Measurements from ENCODE around the gene KRT75. TPM values are rescaled to one million over a fixed set of nuclear protein-coding genes. Genes with fewer than 3 reads are reported as not detected.

KRT75 gene
- total and polyA plus RNA-seq, 2 of the 4 experiments (the other 2 are of a cell fraction), result not detected

GRCh38 chr12:52383331-52383730 lies 50.8 kb downstream of the KRT75 start:
- H3K9me1 ChIP-seq (ENCODE audit: insufficient read depth, low read length), result no peaks in the 10 kb centered on the region
- H2BK15ac ChIP-seq (ENCODE audit: low read depth, low read length), result no peak overlapping the region
- H3K36me3 ChIP-seq (ENCODE audit: control insufficient read depth, insufficient read depth, low read length), result no peaks in the 10 kb centered on the region
- H3K18ac ChIP-seq (ENCODE audit: low read depth, low read length), result no peak overlapping the region
- ATAC-seq (ENCODE audit: low read depth) (no peak), DNase-seq (no peak)
- BruUV-seq (replicated peaks), result no TSS peak
- intact Hi-C loops (cut with micrococcal nuclease), result no loop called here
- no peak overlapping the region for H3K56ac ChIP-seq (ENCODE audit: extremely low read depth, insufficient read depth, low read length)
- H4K91ac ChIP-seq (ENCODE audit: insufficient read depth, low read depth, low read length), result no peak overlapping the region
- no peak overlapping the region for H3K9ac ChIP-seq (ENCODE audit: low read depth, low read length)
- no peak overlapping the region for H3K4ac ChIP-seq (ENCODE audit: low read depth, low read length)
- dilution Hi-C loops (cut with HindIII; ENCODE audit: low sequenced_read_pairs, unreplicated experiment), result no loop called here
- in situ Hi-C loops (cut with MboI; ENCODE audit: low sequenced_read_pairs), result no loop called here
- H4K20me1 ChIP-seq (ENCODE audit: insufficient read depth, low read length), result no peaks in the 10 kb centered on the region
- no peak overlapping the region for H3K4me3 ChIP-seq (ENCODE audit: insufficient read depth, low read depth, low read length)
- no peaks in the 10 kb centered on the region for H3K79me1 ChIP-seq (ENCODE audit: low read depth in 1 of 2, low read length in 2 of 2)
- H2BK120ac ChIP-seq (ENCODE audit: low read depth, low read length), result no peak overlapping the region
- no peaks in the 10 kb centered on the region for H3K4me1 ChIP-seq (ENCODE audit: control insufficient read depth, insufficient read depth, low read length)
- no peak for TF ChIP-seq FOS (IDR thresholded peaks at IDR 0.05; ENCODE audit: low read depth, low read length)
- no peak for TF ChIP-seq SMC3 (IDR thresholded peaks at IDR 0.05; ENCODE audit: low read depth, low read length)
- TF ChIP-seq RAD21 (IDR thresholded peaks at IDR 0.05; ENCODE audit: low read length), result no peak
- TF ChIP-seq NFE2L2 (IDR thresholded peaks at IDR 0.05; ENCODE audit: low read depth, low read length), result no peak
- TF ChIP-seq CHD1 (IDR thresholded peaks at IDR 0.05; ENCODE audit: low read depth, low read length), result no peak
- TF ChIP-seq USF2 (IDR thresholded peaks at IDR 0.05; ENCODE audit: low read depth, low read length), result no peak
- TF ChIP-seq BHLHE40 (IDR thresholded peaks at IDR 0.05; ENCODE audit: low read depth, low read length), result no peak
- no peak for TF ChIP-seq CTCF (conservative IDR thresholded peaks at IDR 0.05; ENCODE audit: low read depth, low read length)
- TF ChIP-seq MXI1 (IDR thresholded peaks at IDR 0.05; ENCODE audit: borderline replicate concordance, low read depth, low read length), result no peak
- no peak for TF ChIP-seq RFX5 (IDR thresholded peaks at IDR 0.05; ENCODE audit: low read depth, low read length)
- no peak for TF ChIP-seq MAFK (IDR thresholded peaks at IDR 0.05; ENCODE audit: low read depth, low read length)
- no peak for TF ChIP-seq POLR2A (IDR thresholded peaks at IDR 0.05; ENCODE audit: low read depth, low read length)
- no peak for TF ChIP-seq CEBPB (IDR thresholded peaks at IDR 0.05; ENCODE audit: low read depth, low read length)
- TF ChIP-seq ELK1 (IDR thresholded peaks at IDR 0.05; ENCODE audit: borderline replicate concordance, low read depth, low read length), result no peak
- TF ChIP-seq RCOR1 (IDR thresholded peaks at IDR 0.05; ENCODE audit: insufficient replicate concordance, low read length), result no peak
- no peak for TF ChIP-seq MAZ (IDR thresholded peaks at IDR 0.05; ENCODE audit: borderline replicate concordance, low read depth, low read length)
- H2AFZ ChIP-seq (replicated peaks; ENCODE audit: low read length, poor library complexity), result no peak overlapping the region
- H2BK5ac ChIP-seq (ENCODE audit: low read depth, low read length, poor library complexity, severe bottlenecking), result no peak overlapping the region
- H3K27me3 ChIP-seq (ENCODE audit: control insufficient read depth, insufficient read depth, low read length), result peaks cover 57% of the 10 kb centered on the region
- 50% methylated on average over 2 of the region's 3 CpGs; no CpG with 5 or more reads in 1 of the 2 experiments for WGBS, 2 experiments (ENCODE audit: extremely low coverage in 2 of 2, insufficient read length in 1 of 2)
- no peak overlapping the region for H2BK20ac ChIP-seq (ENCODE audit: low read depth, low read length)
- no peak overlapping the region for H3K14ac ChIP-seq (replicated peaks; ENCODE audit: low read depth, low read length)
- H3K23ac ChIP-seq (ENCODE audit: low read depth, low read length), result no peak overlapping the region
- POLR2A ChIA-PET (ENCODE audit: unreplicated experiment), result no interaction called here
- no peak overlapping the region for H2AK9ac ChIP-seq (replicated peaks; ENCODE audit: low read depth, low read length, poor library complexity)
- H4K5ac ChIP-seq (ENCODE audit: low read depth, low read length), result no peak overlapping the region
- H2AK5ac ChIP-seq (ENCODE audit: low read depth, low read length), result no peak overlapping the region
- H3K27ac ChIP-seq (ENCODE audit: insufficient read depth, low read length), result no peak overlapping the region
- no peak overlapping the region for H3K4me2 ChIP-seq (ENCODE audit: low read depth, low read length)
- CTCF ChIA-PET, result interaction anchor here (2.0 kb wide), 1 partner anchor 10 kb away, joined by 5 read pairs; no protein-coding TSS in a partner anchor
- no peak overlapping the region for H4K8ac ChIP-seq (ENCODE audit: low read depth in 2 of 2, low read length in 2 of 2)
- no peaks in the 10 kb centered on the region for H3K9me3 ChIP-seq (ENCODE audit: control insufficient read depth, insufficient read depth, low read length)

Data from IMR-90 (cell line).